A204.1 (cell line): Measurements from ENCODE around the gene DDN.
A peak's percentile ranks its signal among the peaks of the same experiment; 100 is the strongest.

ENCODE experiments used
- FAIRE-seq: peaks from 2 replicates; lab custom pipeline; 2012; peaks lifted over from hg19 to GRCh38; lab: Jason Lieb, UNC

The DDN gene

DNA sequence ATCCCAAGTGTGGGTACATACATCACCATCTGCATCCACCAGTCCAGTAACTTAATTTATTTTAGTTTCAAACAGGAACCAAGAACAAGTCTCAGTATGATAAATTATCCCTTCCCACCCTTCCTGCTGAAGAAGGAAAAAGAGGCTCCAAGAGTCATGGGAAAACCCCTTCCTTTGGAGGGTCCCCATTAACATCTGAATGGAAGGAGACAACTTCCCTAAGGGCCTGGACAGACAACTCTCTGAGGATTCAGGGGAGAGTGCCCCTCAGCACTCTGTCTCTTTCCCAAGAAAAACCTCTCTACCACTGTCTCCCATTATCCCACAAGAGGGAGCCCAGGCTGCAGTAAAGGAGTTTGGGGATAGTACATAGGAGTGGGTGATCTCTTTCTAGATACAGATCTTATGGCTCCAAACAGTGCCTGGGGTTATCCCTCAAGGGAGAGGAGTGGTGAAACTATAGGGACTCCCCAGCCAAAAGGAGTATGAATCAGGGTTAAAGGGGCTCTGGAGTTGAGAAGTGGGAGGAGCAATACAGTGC is 33.8 kb downstream of the DDN start:
- no peak for FAIRE-seq

DNA sequence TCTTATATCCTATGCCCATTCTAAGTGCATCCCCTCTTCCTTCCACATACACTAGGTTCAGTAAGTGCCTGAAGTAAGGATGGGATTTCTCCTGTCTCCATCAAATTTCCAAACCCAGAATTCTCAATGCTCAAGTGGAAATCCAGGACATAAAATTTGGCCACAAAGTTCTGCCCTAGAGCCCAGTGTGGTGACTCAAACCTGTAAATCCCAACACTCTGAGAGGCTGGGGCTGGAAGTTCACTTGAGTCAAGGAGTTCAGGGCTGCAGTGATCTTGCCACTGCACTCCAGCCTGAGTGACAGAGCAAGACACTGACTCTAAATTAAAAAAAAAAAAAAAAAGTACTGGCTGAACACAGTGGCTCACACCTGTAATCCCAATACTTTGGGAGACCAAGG is 37.4 kb downstream of the DDN start:
- FAIRE-seq: no peak

DNA sequence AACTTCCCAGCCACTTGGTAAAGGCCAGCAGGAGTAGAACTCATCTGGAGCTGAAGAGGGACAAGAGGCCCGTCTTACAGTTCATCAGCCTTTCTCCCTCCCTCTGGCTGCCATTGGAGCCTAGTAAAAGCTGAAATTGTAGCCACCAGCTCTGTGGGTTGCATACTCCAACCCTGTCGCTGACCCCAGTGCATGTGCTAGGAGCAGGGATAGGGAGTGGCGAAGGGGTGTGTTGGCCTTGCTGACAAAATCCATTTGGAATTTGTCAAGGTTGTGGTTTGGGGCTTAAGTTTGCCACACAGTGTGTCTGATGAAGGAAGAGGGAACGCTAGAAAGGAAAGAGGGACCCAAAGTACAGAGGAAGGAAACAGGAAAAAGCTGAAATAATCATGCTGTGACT is 37.8 kb downstream of the DDN start:
- FAIRE-seq: no peak

DNA sequence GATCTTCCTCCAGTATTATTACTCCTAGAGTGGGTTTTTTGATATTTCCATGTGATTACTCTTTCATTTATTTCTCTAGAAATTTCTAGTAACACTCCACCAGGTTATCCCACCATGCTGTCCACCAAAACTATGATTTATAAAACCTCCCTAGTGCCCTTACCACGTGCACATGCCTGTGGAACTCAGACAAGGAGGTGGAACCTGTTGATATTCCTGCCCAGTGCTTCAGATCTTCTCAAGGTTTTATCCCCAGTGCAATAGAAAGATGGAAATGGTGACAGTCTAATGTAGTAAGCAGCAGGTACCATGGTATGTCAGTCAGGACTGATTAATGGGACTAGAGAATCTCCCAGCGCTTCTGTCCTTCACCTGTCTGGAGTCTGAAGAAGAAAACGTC is 38.3 kb downstream of the DDN start:
- no peak for FAIRE-seq

DNA sequence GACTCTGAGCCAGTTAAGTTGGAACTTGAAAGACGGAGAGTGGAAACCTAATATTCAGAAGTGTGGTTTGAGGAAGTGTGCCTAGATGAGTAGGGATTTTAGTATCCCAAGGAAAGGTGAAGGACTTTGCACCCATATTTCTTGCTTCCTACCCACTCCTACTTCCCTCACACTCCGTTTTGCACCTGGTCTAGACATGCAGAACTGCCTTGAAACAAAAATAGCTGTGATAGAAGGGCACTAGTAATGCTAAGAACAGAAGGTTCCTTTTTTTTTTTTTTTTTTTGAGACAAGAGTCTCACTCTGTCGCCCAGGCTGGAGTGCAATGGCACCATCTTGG is 41.2 kb downstream of the DDN start:
- no peak for FAIRE-seq

DNA sequence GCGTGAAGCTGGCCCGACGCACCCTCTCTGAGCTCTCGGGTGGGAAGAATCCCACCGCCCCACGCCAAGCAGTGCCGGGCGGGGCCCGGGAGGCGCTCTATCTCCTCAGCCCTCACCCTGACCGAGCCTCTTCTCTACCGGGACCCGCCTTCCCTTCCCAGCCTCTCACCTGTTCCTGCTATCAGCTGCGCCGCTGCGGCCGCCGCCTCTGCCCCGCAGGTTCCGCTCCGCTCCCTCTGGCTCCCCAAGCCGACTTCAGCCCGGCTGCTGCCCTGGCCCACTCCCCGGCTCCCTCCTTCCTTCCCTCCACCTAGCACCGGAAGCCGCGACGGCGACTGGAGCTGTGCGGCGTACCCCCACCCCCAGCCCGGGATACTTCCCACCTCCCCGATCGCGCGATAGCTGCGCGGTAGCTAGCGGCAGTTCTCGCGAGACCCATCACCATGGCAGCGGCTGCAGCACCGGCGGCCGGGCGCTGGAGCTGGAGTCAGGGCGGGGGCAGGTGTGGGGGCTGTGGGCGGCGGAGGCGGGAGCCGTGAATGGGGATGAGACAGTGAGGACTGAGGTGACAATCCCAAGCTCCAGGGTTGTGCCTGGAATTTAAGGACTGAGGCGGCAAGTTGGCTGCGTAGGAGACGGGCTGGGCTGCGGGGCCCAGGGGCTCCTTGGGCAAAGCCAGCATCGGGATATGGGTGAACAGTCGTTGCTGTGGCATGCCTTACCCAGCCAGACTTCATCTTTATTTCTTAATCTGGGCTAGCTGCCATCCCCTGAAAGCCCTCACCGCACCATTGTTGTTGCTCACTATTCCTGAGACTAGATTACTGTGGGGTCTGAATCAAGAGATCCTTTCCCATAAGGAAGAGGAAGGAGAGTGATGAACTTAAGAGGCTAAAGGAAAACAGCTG is 41.8 kb downstream of the DDN start, which contains the start of gene ARF3:
ARF3 (minus strand) TSS at position 347 of the 908 bp plus-strand sequence. CDS start 16,392 bp downstream, outside the sequence.
- no peak for FAIRE-seq

DNA sequence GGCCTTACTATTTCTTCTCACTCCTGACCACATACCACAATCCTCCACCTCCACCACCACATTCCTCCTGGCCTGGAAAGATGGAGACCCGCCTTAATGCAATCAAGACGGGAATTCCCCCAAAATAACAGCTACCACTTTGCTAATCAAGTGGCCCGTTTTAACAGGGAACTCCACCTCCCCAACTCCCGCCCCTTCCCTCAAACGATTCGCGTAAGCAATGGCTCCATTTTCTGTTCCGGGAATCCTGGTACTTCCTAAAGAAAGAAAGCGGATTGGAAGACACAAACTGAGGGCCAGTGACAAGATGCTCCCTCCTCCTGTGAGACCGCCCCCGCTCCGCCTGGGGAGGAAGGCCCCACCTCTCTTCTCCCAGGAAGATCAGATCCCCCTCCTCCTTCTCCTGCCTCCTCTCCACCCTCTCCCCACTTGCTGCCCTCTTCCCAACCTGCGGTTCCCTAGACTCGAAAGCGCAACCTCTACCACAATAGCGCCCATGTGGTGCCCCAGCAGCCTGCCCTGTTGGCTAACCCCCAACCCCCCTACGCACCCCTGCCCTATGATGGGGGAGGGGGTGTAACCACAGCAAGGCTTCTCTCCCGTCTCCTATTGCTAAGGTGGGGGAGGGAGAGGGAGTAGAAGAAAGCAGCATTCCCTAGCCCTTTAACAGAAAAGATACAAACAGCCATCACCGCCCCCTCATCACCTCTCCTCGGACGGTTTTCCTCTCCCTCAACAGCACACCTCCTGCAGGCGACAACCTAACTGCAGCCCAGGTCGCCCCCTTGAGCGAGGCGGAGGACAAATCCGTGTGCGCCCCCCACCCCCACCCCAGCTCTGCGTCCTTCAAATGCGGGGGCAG is 42.7 kb downstream of the DDN start:
- peak; percentile 93 for FAIRE-seq

DNA sequence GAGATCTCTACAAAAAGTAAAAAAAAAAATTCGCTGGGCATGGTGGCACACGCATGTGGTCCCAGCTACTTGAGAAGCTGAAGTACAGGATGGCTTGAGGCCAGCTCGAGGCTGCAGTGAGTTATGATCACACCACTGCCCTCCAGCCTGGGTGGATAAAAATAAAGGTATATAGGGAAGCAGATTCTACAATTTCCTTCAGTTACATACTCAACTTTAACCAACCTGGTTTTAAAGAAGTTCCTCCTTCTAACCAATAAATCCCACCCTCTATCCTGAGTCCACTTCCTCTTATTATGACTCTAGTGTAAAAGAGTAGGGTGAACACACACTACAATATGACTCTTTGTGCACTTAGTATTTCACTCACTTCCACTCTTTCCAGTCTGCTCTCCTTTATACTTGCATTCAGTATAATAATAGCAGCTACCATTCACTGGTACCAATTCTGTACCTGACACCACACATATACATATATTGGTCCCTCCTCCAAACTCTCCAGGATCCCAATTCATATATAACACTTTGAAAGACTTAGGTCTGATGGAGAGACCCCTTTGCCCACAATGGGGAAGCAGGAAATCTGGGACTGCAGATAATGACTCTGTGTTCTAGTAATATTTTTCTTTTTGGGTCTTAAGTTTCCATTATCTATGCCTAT is 44.2 kb downstream of the DDN start:
- FAIRE-seq: no peak

DNA sequence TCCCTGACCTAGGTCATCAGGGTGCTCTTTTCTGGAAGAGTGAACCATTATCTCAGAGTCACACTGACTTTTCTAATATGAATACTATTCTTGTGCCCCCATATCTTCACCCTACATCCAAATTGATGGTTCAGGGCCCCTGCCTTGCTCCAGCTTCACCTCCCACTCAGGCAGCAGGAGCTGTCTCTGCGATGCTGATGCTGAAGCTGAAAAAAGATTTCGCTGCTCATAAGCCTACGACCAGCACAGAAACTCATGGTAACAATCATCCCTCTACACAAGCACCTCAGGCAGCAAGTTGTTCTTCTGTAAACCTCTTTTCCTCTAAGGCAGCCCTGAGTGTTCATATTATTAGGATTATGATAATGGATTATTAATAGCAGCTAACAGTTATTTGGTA is 45.1 kb downstream of the DDN start:
- FAIRE-seq: no peak

DNA sequence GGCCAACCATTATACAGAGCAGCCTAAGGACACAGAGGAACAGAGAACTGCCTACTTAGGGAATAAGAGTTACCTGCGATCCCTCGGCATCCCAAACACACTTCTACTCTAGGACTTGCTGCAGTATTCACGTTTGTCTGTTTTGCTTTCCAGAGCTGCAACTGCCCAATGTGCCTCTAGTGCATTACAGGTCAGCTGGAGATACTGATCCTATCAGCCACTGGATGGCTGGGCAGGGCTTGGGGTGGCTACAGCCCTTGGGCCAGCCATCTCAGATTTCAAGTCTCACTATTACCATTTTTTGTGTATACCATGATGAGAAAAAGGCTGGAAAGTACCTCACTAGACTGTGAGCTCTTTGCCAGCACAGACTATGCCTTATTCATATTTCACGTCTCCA is 46.5 kb downstream of the DDN start:
- FAIRE-seq: no peak

DNA sequence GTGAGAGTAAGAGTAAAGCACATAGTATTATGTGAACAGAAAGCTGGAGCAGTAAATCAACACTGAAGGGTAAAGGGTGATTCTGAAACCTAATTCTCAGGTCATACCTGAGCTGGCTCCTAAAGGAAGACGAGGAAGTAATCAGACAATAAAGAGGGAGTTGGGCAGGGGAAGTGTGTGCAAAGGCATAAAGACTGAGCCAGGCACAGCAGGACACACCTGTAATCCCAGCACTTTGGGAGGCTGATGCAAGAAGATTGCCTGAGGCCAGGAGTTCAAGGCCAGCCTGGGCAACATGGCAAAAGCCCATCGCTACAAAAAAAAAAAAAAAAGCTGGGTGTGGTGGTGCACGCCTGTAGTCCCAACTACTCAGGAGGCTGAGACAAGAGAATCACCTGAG is 51.4 kb downstream of the DDN start:
- no peak for FAIRE-seq

DNA sequence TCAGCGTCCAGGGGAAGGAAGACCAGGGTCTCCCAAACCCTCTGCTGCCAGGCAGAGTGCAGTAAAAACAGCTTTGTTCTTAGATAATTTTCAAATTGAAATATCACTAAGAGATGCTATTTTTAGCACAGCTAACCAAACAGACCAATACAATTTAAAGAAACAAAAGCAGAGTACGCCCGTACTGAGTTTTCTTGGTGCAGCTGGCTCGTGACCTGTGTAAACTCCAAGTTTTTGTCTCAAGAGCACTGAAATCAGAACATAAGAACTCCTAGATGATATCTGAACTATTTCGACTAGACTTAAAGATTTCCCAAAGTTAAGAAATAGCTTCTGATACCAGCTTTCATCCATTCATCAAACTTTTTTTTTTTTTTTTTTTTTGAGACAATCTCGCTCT is 52.2 kb downstream of the DDN start:
- FAIRE-seq: no peak

DNA sequence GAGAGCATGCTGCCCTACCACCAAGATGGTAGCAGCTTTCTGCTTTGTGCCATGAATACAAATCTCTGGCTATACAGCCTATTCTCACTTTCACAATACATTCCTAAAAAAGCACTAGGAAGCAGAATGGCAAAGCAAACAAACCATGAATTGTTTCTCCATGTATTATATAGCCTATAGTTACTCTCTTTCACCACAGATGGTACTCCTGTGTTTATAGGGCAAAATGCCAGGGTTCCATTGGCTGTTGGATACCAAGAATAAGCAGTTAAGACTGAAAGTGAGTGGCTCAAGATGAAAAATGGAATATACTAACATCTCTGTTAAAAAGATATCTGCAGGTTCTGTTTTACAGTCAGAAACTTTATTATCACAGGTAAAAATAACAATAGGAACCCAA is 53.0 kb downstream of the DDN start:
- FAIRE-seq: no peak
